A549 (cell line): Measurements from ENCODE around the gene SLCO3A1. TPM values are rescaled to one million over a fixed set of nuclear protein-coding genes. Genes with fewer than 3 reads are reported as not detected.

Experiments used
- ATAC-seq, 2 experiments: fragments of 200-7000 bp in 1 of 2; fragments of >200 bp in 1 of 2; cut with Nextera tagmentation in 1 of 2; cut with Tn5 transposase in 1 of 2; 3 replicates each; pipeline versions ENCODE4 v1.8.0 to v1.9.1; 2018 to 2020; ENCODE audit warnings: mild to moderate bottlenecking in 1 of 2, moderate library complexity in 1 of 2
- CTCF ChIA-PET: fragments of 300-600 bp; sonication (Branson Sonifier 250); formaldehyde crosslinking; extraction: SDS; loops from one replicate; lab custom pipeline; 2021; ENCODE audit warnings: antibody characterized with exemption, inconsistent platforms; lab: Yijun Ruan, JAX
- POLR2A ChIA-PET: fragments of 350-600 bp; formaldehyde crosslinking; extraction: SDS; loops from one replicate; lab custom pipeline; 2021; ENCODE audit warnings: antibody characterized with exemption, inconsistent platforms; lab: Yijun Ruan, JAX
- DNase-seq, 2 experiments: peaks; one replicate each; pipeline versions ENCODE4 v3.0.0 to v3.0.0-alpha.2; 2011 to 2016; ENCODE audit warnings: low read depth in 1 of 2, low spot score in 1 of 2
- FAIRE-seq: peaks from 2 replicates; lab custom pipeline; 2011; peaks lifted over from hg19 to GRCh38; lab: Jason Lieb, UNC
- H3K27ac ChIP-seq, 2 experiments: fragments of >200 bp; sonication (Bioruptor Twin); formaldehyde crosslinking; 3 replicates each; pipeline ENCODE4 v1.5.1; 2016 to 2017
- H3K4me1 ChIP-seq: fragments of >200 bp; sonication (Bioruptor Twin); formaldehyde crosslinking; 3 replicates; pipeline ENCODE4 v1.6.1; 2016
- H3K4me2 ChIP-seq: fragments of >200 bp; sonication (Bioruptor Twin); formaldehyde crosslinking; 3 replicates; pipeline ENCODE4 v1.6.1; 2016
- H3K4me3 ChIP-seq: fragments of >200 bp; sonication (Bioruptor Twin); formaldehyde crosslinking; 3 replicates; pipeline ENCODE4 v1.5.1; 2016
- H3K9me3 ChIP-seq: fragments of >200 bp; sonication (Bioruptor Twin); formaldehyde crosslinking; 3 replicates; pipeline ENCODE4 v1.6.1; 2016
- CBX8 ChIP-seq: fragments of 200-600 bp; sonication (generic); IDR thresholded peaks from 2 replicates; pipeline ENCODE4 v1.6.1; 2016
- E2F6 ChIP-seq: IDR thresholded peaks from 2 replicates; pipeline ENCODE4 v1.6.1; 2012; ENCODE audit warnings: low read depth, borderline replicate concordance
- ESRRA ChIP-seq: fragments of 150-350 bp; IDR thresholded peaks from 2 replicates; pipeline ENCODE4 v1.6.1; 2014; ENCODE audit warnings: mild to moderate bottlenecking, low read length, borderline replicate concordance
- GATA3 ChIP-seq: IDR thresholded peaks from 2 replicates; pipeline ENCODE4 v1.6.1; 2012; ENCODE audit warnings: borderline replicate concordance
- HDAC2 ChIP-seq: fragments of 200-600 bp; sonication (generic); IDR thresholded peaks from 2 replicates; pipeline ENCODE4 v1.6.1; 2016
- HES2 ChIP-seq: fragments of >200 bp; sonication (Bioruptor Twin); formaldehyde crosslinking; IDR thresholded peaks from 2 replicates; pipeline ENCODE4 v1.6.1; 2016
- HOXA7 ChIP-seq: fragments of 250-450 bp; sonication (Bioruptor Pico); IDR thresholded peaks from 2 replicates; pipeline ENCODE4 v1.5.0; 2020; ENCODE audit warnings: mild to moderate bottlenecking, moderate library complexity
- KDM1A ChIP-seq: fragments of 200-600 bp; sonication (generic); IDR thresholded peaks from 2 replicates; pipeline ENCODE4 v1.6.1; 2016; ENCODE audit warnings: low read depth, mild to moderate bottlenecking
- MAZ ChIP-seq: fragments of 150-350 bp; IDR thresholded peaks from 2 replicates; pipeline ENCODE4 v1.6.1; 2014; ENCODE audit warnings: antibody characterized with exemption, low read depth, low read length, borderline replicate concordance
- MYC ChIP-seq: IDR thresholded peaks from 2 replicates; pipeline ENCODE4 v1.6.1; 2012; ENCODE audit warnings: mild to moderate bottlenecking, inconsistent platforms, low read length, improper control_type of control experiment, borderline replicate concordance
- POLR2A ChIP-seq: IDR thresholded peaks from 2 replicates; pipeline ENCODE4 v1.6.1; 2012; ENCODE audit warnings: mild to moderate bottlenecking, low read length
- POLR2AphosphoS2 ChIP-seq: conservative IDR thresholded peaks from 2 replicates; pipeline ENCODE4 v1.6.1; 2012; ENCODE audit warnings: low read length, improper control_type of control experiment, inconsistent platforms
- RNF2 ChIP-seq: fragments of 200-600 bp; sonication (generic); IDR thresholded peaks from 2 replicates; pipeline ENCODE4 v1.6.1; 2016; ENCODE audit warnings: low read depth, mild to moderate bottlenecking, antibody characterized with exemption, moderate library complexity, borderline replicate concordance
- TP53 ChIP-seq: fragments of 250-450 bp; sonication (Bioruptor Pico); IDR thresholded peaks from 2 replicates; pipeline ENCODE4 v1.5.0; 2021; ENCODE audit warnings: mild to moderate bottlenecking, moderate library complexity
- WGBS: methylation state at CpG from one replicate; pipeline ENCODE4 v1.1.6; 2017; ENCODE audit errors: missing lambda C conversion rate; 5-methylcytosine and 5-hydroxymethylcytosine counted together
- polyA plus RNA-seq, 4 experiments: library from polyadenylated mRNA; depleted of rRNA in 3 of 4; stranded (reverse); fragments of >200 nt; fragmentation: RNase III in 1 of 4; extraction: RNeasy Plus Mini Kit Qiagen cat#74134 plus additional on column Dnase treatment in 1 of 4; gene quantifications; 2 replicates in 3 of 4; 3 replicates in 1 of 4; pipeline ENCODE4 v1.2.3, GENCODE V29; 2011 to 2017
- TF ChIP-seq, protein P1 (sequence below): fragments of 200-600 bp; sonication (generic); IDR thresholded peaks from 2 replicates; pipeline ENCODE4 v1.6.1; 2016; ENCODE audit warnings: antibody characterized with exemption, mild to moderate bottlenecking, moderate library complexity
- TF ChIP-seq, protein P2 (sequence below): IDR thresholded peaks from 2 replicates; pipeline ENCODE4 v1.6.1; 2012

SLCO3A1 gene
- polyA plus RNA-seq, 2 of the 4 experiments (the other 2 are of a cell fraction), result 16.8 to 17.0 TPM

- TF ChIP-seq, protein P1, sequence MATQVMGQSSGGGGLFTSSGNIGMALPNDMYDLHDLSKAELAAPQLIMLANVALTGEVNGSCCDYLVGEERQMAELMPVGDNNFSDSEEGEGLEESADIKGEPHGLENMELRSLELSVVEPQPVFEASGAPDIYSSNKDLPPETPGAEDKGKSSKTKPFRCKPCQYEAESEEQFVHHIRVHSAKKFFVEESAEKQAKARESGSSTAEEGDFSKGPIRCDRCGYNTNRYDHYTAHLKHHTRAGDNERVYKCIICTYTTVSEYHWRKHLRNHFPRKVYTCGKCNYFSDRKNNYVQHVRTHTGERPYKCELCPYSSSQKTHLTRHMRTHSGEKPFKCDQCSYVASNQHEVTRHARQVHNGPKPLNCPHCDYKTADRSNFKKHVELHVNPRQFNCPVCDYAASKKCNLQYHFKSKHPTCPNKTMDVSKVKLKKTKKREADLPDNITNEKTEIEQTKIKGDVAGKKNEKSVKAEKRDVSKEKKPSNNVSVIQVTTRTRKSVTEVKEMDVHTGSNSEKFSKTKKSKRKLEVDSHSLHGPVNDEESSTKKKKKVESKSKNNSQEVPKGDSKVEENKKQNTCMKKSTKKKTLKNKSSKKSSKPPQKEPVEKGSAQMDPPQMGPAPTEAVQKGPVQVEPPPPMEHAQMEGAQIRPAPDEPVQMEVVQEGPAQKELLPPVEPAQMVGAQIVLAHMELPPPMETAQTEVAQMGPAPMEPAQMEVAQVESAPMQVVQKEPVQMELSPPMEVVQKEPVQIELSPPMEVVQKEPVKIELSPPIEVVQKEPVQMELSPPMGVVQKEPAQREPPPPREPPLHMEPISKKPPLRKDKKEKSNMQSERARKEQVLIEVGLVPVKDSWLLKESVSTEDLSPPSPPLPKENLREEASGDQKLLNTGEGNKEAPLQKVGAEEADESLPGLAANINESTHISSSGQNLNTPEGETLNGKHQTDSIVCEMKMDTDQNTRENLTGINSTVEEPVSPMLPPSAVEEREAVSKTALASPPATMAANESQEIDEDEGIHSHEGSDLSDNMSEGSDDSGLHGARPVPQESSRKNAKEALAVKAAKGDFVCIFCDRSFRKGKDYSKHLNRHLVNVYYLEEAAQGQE, result no peak
- TF ChIP-seq HDAC2 (no peak), TP53 (CRISPR knock-in tag) (no peak)
- TF ChIP-seq, all 56 proteins: peak for 0
Observed at GRCh38 chr15:92092289-92093105, 239.0 kb downstream of the SLCO3A1 start (continued).

- ChIA-PET POLR2A (no interaction called here), CTCF (interaction anchor here (0.5 to 4.1 kb wide), 8 partner anchors 12 to 701 kb away, joined by 3 to 36 read pairs (median 6); no protein-coding TSS in a partner anchor)
- TF ChIP-seq ESRRA (no peak), CBX8 (no peak), KDM1A (no peak), MYC (no peak), POLR2A (no peak), E2F6 (no peak), HOXA7 (CRISPR knock-in tag) (no peak), POLR2AphosphoS2 (no peak), MAZ (no peak), HES2 (no peak), RNF2 (no peak), GATA3 (no peak)
- TF ChIP-seq, protein P1, result no peak
- TF ChIP-seq, protein P2, sequence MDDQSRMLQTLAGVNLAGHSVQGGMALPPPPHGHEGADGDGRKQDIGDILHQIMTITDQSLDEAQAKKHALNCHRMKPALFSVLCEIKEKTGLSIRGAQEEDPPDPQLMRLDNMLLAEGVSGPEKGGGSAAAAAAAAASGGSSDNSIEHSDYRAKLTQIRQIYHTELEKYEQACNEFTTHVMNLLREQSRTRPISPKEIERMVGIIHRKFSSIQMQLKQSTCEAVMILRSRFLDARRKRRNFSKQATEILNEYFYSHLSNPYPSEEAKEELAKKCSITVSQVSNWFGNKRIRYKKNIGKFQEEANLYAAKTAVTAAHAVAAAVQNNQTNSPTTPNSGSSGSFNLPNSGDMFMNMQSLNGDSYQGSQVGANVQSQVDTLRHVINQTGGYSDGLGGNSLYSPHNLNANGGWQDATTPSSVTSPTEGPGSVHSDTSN, result no peak
- 66% methylated on average over 4 of the region's 4 CpGs for WGBS
- DNase-seq (no peak), ATAC-seq (no peak), FAIRE-seq (no peak)
- Histone ChIP-seq H3K4me3 (no peak overlapping the region), H3K4me2 (no peak overlapping the region), H3K27ac (no peak overlapping the region), H3K4me1 (no peaks in the 10 kb centered on the region), H3K9me3 (no peaks in the 10 kb centered on the region)
Observed at GRCh38 chr15:92095693-92096092, 242.2 kb downstream of the SLCO3A1 start.
